ACC112 (cell line): Measurements from ENCODE around the gene SNRNP27.

ENCODE experiments used
- H2AFZ ChIP-seq: fragments of 200-600 bp; sonication (generic); one replicate; pipeline ENCODE4 v1.6.0; 2017; ENCODE audit warnings: antibody characterized with exemption, low read length; ENCODE audit not compliant: unreplicated experiment
- H3K27ac ChIP-seq: fragments of 200-600 bp; sonication (generic); 2 replicates; pipeline ENCODE4 v1.5.1; 2014; ENCODE audit warnings: low read depth, mild to moderate bottlenecking, antibody characterized with exemption, low read length, moderate library complexity
- H3K27me3 ChIP-seq: fragments of 200-600 bp; sonication (generic); 2 replicates; pipeline ENCODE4 v1.6.1; 2014; ENCODE audit warnings: mild to moderate bottlenecking, antibody characterized with exemption, low read length, moderate library complexity, mixed read lengths; ENCODE audit not compliant: insufficient read depth
- H3K36me3 ChIP-seq: fragments of 200-600 bp; sonication (generic); 2 replicates; pipeline ENCODE4 v1.6.1; 2016; ENCODE audit warnings: mild to moderate bottlenecking, antibody characterized with exemption, low read length, moderate library complexity, mixed read lengths; ENCODE audit not compliant: insufficient read depth
- H3K4me1 ChIP-seq: fragments of 200-600 bp; sonication (generic); one replicate; pipeline ENCODE4 v1.6.1; 2016; ENCODE audit warnings: low read length, mixed read lengths; ENCODE audit not compliant: insufficient read depth, unreplicated experiment, control insufficient read depth
- H3K4me3 ChIP-seq: fragments of 200-600 bp; sonication (generic); 2 replicates; pipeline ENCODE4 v1.5.1; 2014; ENCODE audit warnings: mild to moderate bottlenecking, low read depth, low read length
- H3K79me2 ChIP-seq: fragments of 200-600 bp; sonication (generic); one replicate; pipeline ENCODE4 v1.6.0; 2016; ENCODE audit warnings: low read length; ENCODE audit not compliant: control insufficient read depth, unreplicated experiment, insufficient read depth

Gene SNRNP27

GRCh38 chr2:69893684-69894551, at the start of gene SNRNP27:
Gene SNRNP27, plus strand, starts transcription at chr2:69893956. Its CDS starts 29 bp downstream, at chr2:69893985.
- H3K4me1 ChIP-seq, result peaks cover 13% of the 10 kb centered on the region
- peak within 1 kb of the TSS; percentile 99 for H2AFZ ChIP-seq
- peak within 1 kb of the TSS; percentile 89 for H3K4me3 ChIP-seq
- no peaks in the 10 kb centered on the region for H3K27me3 ChIP-seq
- H3K27ac ChIP-seq, result peak within 1 kb of the TSS; percentile 74
- peaks cover 30% of the 10 kb centered on the region for H3K79me2 ChIP-seq
- peaks cover 19% of the 10 kb centered on the region for H3K36me3 ChIP-seq

- no peak overlapping the region for H2AFZ ChIP-seq
- peaks cover 10% of the 10 kb centered on the region for H3K36me3 ChIP-seq
- no peak overlapping the region for H3K4me3 ChIP-seq
- H3K27ac ChIP-seq, result no peak overlapping the region
- H3K27me3 ChIP-seq, result no peaks in the 10 kb centered on the region
- no peaks in the 10 kb centered on the region for H3K79me2 ChIP-seq
- H3K4me1 ChIP-seq, result no peaks in the 10 kb centered on the region
Measured at GRCh38 chr2:69843993-69844392, 49.8 kb upstream of the SNRNP27 start.

- no peak overlapping the region for H3K4me3 ChIP-seq
- no peaks in the 10 kb centered on the region for H3K79me2 ChIP-seq
- H3K27ac ChIP-seq, result no peak overlapping the region
- no peaks in the 10 kb centered on the region for H3K27me3 ChIP-seq
- H2AFZ ChIP-seq, result no peak overlapping the region
- H3K4me1 ChIP-seq, result no peaks in the 10 kb centered on the region
- H3K36me3 ChIP-seq, result peaks cover 10% of the 10 kb centered on the region
Measured at GRCh38 chr2:69844560-69844959, 49.2 kb upstream of the SNRNP27 start.

GRCh38 chr2:69846182-69847067, 47.3 kb upstream of the SNRNP27 start:
- peaks cover 14% of the 10 kb centered on the region for H3K36me3 ChIP-seq
- no peak overlapping the region for H3K27ac ChIP-seq
- no peaks in the 10 kb centered on the region for H3K79me2 ChIP-seq
- H3K4me1 ChIP-seq, result no peaks in the 10 kb centered on the region
- H2AFZ ChIP-seq, result no peak overlapping the region
- no peak overlapping the region for H3K4me3 ChIP-seq
- H3K27me3 ChIP-seq, result no peaks in the 10 kb centered on the region

- Histone ChIP-seq H3K36me3 (peaks cover 14% of the 10 kb centered on the region), H3K27ac (no peak overlapping the region), H3K4me3 (no peak overlapping the region), H3K4me1 (no peaks in the 10 kb centered on the region), H3K27me3 (no peaks in the 10 kb centered on the region), H2AFZ (no peak overlapping the region), H3K79me2 (no peaks in the 10 kb centered on the region)
Measured at GRCh38 chr2:69847068-69847828, 46.5 kb upstream of the SNRNP27 start.

- H3K36me3 ChIP-seq, result peaks cover 14% of the 10 kb centered on the region
- no peaks in the 10 kb centered on the region for H3K27me3 ChIP-seq
- no peak overlapping the region for H3K27ac ChIP-seq
- H2AFZ ChIP-seq, result no peak overlapping the region
- no peaks in the 10 kb centered on the region for H3K79me2 ChIP-seq
- no peaks in the 10 kb centered on the region for H3K4me1 ChIP-seq
- no peak overlapping the region for H3K4me3 ChIP-seq
Measured at GRCh38 chr2:69848186-69848790, 45.5 kb upstream of the SNRNP27 start.

- no peak overlapping the region for H3K4me3 ChIP-seq
- no peak overlapping the region for H3K27ac ChIP-seq
- no peaks in the 10 kb centered on the region; the same call in 1 of the 2 replicates for H3K36me3 ChIP-seq
- H3K79me2 ChIP-seq, result no peaks in the 10 kb centered on the region
- no peak overlapping the region for H2AFZ ChIP-seq
- no peaks in the 10 kb centered on the region for H3K27me3 ChIP-seq
- H3K4me1 ChIP-seq, result no peaks in the 10 kb centered on the region
Measured at GRCh38 chr2:69858261-69858660, 35.5 kb upstream of the SNRNP27 start.

GRCh38 chr2:69863298-69863697, 30.5 kb upstream of the SNRNP27 start:
- no peak overlapping the region for H3K4me3 ChIP-seq
- H3K27me3 ChIP-seq, result no peaks in the 10 kb centered on the region
- H3K79me2 ChIP-seq, result no peaks in the 10 kb centered on the region
- H3K36me3 ChIP-seq, result peaks cover 18% of the 10 kb centered on the region
- H3K4me1 ChIP-seq, result no peaks in the 10 kb centered on the region
- no peak overlapping the region for H3K27ac ChIP-seq
- H2AFZ ChIP-seq, result no peak overlapping the region

- no peak overlapping the region for H2AFZ ChIP-seq
- no peaks in the 10 kb centered on the region for H3K79me2 ChIP-seq
- no peaks in the 10 kb centered on the region for H3K36me3 ChIP-seq
- H3K4me3 ChIP-seq, result no peak overlapping the region
- no peak overlapping the region for H3K27ac ChIP-seq
- H3K27me3 ChIP-seq, result no peaks in the 10 kb centered on the region
- no peaks in the 10 kb centered on the region for H3K4me1 ChIP-seq
Measured at GRCh38 chr2:69888451-69888850, 5.3 kb upstream of the SNRNP27 start.

- Histone ChIP-seq H3K27ac (no peak overlapping the region), H3K36me3 (no peaks in the 10 kb centered on the region), H3K4me1 (no peaks in the 10 kb centered on the region), H3K4me3 (no peak overlapping the region), H3K27me3 (no peaks in the 10 kb centered on the region), H2AFZ (no peak overlapping the region), H3K79me2 (peaks cover 6% of the 10 kb centered on the region)
Measured at GRCh38 chr2:69889302-69889701, 4.5 kb upstream of the SNRNP27 start.
